HG03066 (cell line): ENCODE data around the gene PLPPR1.
"Not testable (repeated sequence)": the region's sequence is repeated elsewhere in the genome, so short reads cannot be mapped to it uniquely, and the experiment has no call there.

ENCODE experiments used
- ATAC-seq: cut with Tn5 transposase; IDR thresholded peaks from one replicate; pipeline ENCODE4 v1.9.1; 2021; ENCODE audit warnings: low read depth; ENCODE audit not compliant: unreplicated experiment

Gene PLPPR1

GRCh38 chr9:101327422-101327909, 298.9 kb downstream of the PLPPR1 start:
- ATAC-seq, result not testable (repeated sequence)

GRCh38 chr9:101332362-101332761, 303.8 kb downstream of the PLPPR1 start:
- ATAC-seq, result no peak

- ATAC-seq, result no peak
These were observed 305.0 kb downstream of the PLPPR1 start for GRCh38 chr9:101333490-101333889.

GRCh38 chr9:101333926-101334702, 305.6 kb downstream of the PLPPR1 start:
- ATAC-seq, result no peak

- ATAC-seq, result no peak
These were observed 307.6 kb downstream of the PLPPR1 start for GRCh38 chr9:101336091-101336490.

- ATAC-seq, result no peak
These were observed 308.7 kb downstream of the PLPPR1 start for GRCh38 chr9:101337237-101337636.

GRCh38 chr9:101341958-101342357, 313.4 kb downstream of the PLPPR1 start:
- no peak for ATAC-seq

GRCh38 chr9:101342595-101342994, 314.1 kb downstream of the PLPPR1 start:
- ATAC-seq, result no peak

- no peak for ATAC-seq
These were observed 321.8 kb downstream of the PLPPR1 start for GRCh38 chr9:101350285-101350684.

GRCh38 chr9:101352892-101353463, 324.5 kb downstream of the PLPPR1 start:
- ATAC-seq, result no peak

GRCh38 chr9:101353683-101354082, 325.2 kb downstream of the PLPPR1 start:
- no peak for ATAC-seq

- ATAC-seq, result no peak
These were observed 325.7 kb downstream of the PLPPR1 start for GRCh38 chr9:101354143-101354764.

- ATAC-seq, result no peak
These were observed 326.5 kb downstream of the PLPPR1 start for GRCh38 chr9:101354765-101355708.

GRCh38 chr9:101356619-101357018, 328.1 kb downstream of the PLPPR1 start:
- no peak for ATAC-seq

- ATAC-seq, result no peak
These were observed 331.2 kb downstream of the PLPPR1 start for GRCh38 chr9:101359679-101360078.

GRCh38 chr9:101360647-101361046, 332.1 kb downstream of the PLPPR1 start:
- ATAC-seq, result no peak

- no peak for ATAC-seq
These were observed 333.9 kb downstream of the PLPPR1 start for GRCh38 chr9:101362450-101362849.

GRCh38 chr9:101365181-101365580, 336.7 kb downstream of the PLPPR1 start:
- no peak for ATAC-seq

- no peak for ATAC-seq
These were observed 337.7 kb downstream of the PLPPR1 start for GRCh38 chr9:101366038-101366756.

GRCh38 chr9:101367323-101367722, 338.8 kb downstream of the PLPPR1 start:
- ATAC-seq, result no peak
